CD4-positive, alpha-beta T cell treated with Interleukin-10 for 1 hour (primary cell): ENCODE measurements around the gene PTPRD.
"Not testable (repeated sequence)": the region's sequence is repeated elsewhere in the genome, so short reads cannot be mapped to it uniquely, and the experiment has no call there.

Source experiments
- DNase-seq: peaks from one replicate; pipeline ENCODE4 v3.0.0-alpha.2; 2020

PTPRD gene

GRCh38 chr9:10449201-10449617, 163.6 kb downstream of the PTPRD start:
- not testable (repeated sequence) for DNase-seq

GRCh38 chr9:10447036-10447435, 165.8 kb downstream of the PTPRD start:
- no peak for DNase-seq

GRCh38 chr9:10443868-10444204, 169.0 kb downstream of the PTPRD start:
- DNase-seq, result no peak

GRCh38 chr9:10443181-10443867, 169.5 kb downstream of the PTPRD start:
- DNase-seq, result no peak

- DNase-seq, result no peak
Observed at GRCh38 chr9:10438955-10439354, 173.8 kb downstream of the PTPRD start.

GRCh38 chr9:10436756-10437155, 176.0 kb downstream of the PTPRD start:
- DNase-seq, result no peak

GRCh38 chr9:10434412-10434811, 178.4 kb downstream of the PTPRD start:
- no peak for DNase-seq

GRCh38 chr9:10411272-10411671, 201.5 kb downstream of the PTPRD start:
- no peak for DNase-seq

GRCh38 chr9:10403283-10403682, 209.5 kb downstream of the PTPRD start:
- DNase-seq, result no peak

GRCh38 chr9:10396615-10397014, 216.2 kb downstream of the PTPRD start:
- no peak for DNase-seq

- no peak for DNase-seq
Observed at GRCh38 chr9:10387282-10387681, 225.5 kb downstream of the PTPRD start.

GRCh38 chr9:10371824-10372223, 241.0 kb downstream of the PTPRD start:
- no peak for DNase-seq

- DNase-seq, result no peak
Observed at GRCh38 chr9:10366171-10366779, 246.5 kb downstream of the PTPRD start.

- DNase-seq, result no peak
Observed at GRCh38 chr9:10354591-10354990, 258.2 kb downstream of the PTPRD start.

- not testable (repeated sequence) for DNase-seq
Observed at GRCh38 chr9:10345621-10346020, 267.2 kb downstream of the PTPRD start.

- DNase-seq, result no peak
Observed at GRCh38 chr9:10341057-10341456, 271.7 kb downstream of the PTPRD start.

GRCh38 chr9:10339152-10339551, 273.6 kb downstream of the PTPRD start:
- no peak for DNase-seq

- DNase-seq, result no peak
Observed at GRCh38 chr9:10331157-10331556, 281.6 kb downstream of the PTPRD start.

- DNase-seq, result no peak
Observed at GRCh38 chr9:10282084-10282483, 330.7 kb downstream of the PTPRD start.

- no peak for DNase-seq
Observed at GRCh38 chr9:10274988-10275387, 337.8 kb downstream of the PTPRD start.

GRCh38 chr9:10274175-10274574, 338.6 kb downstream of the PTPRD start:
- no peak for DNase-seq

GRCh38 chr9:10272830-10273229, 340.0 kb downstream of the PTPRD start:
- no peak for DNase-seq

GRCh38 chr9:10268531-10269485, 344.0 kb downstream of the PTPRD start:
- DNase-seq, result no peak

- DNase-seq, result no peak
Observed at GRCh38 chr9:10265153-10265631, 347.6 kb downstream of the PTPRD start.
